Measurements from ENCODE around the gene PDSS2. TPM values are rescaled to one million over a fixed set of nuclear protein-coding genes. Genes with fewer than 3 reads are reported as not detected.

Gene PDSS2
- total RNA-seq, 2 experiments from 2014 or later = 12.8 to 15.4 TPM

GRCh38 chr6:107116931-107117330 lies 342.4 kb downstream of the PDSS2 start:
- Mint-ChIP-seq H3K9me3 (no peaks in the 10 kb centered on the region), H3K27ac (no peak overlapping the region), H3K4me3 (peak overlapping the region; percentile 80), H3K27me3 (peaks cover 23% of the 10 kb centered on the region), H3K4me1 (peaks cover 16% of the 10 kb centered on the region), H3K36me3 (no peaks in the 10 kb centered on the region)
- DNase-seq (no peak), ATAC-seq (ENCODE audit: low read depth) (no peak)
- POLR2A ChIA-PET = no interaction called here

- no peak for ATAC-seq (ENCODE audit: low read depth)
- DNase-seq = no peak
- H3K27me3 Mint-ChIP-seq = peaks cover 23% of the 10 kb centered on the region
- peak overlapping the region; percentile 80 for H3K4me3 Mint-ChIP-seq
- H3K4me1 Mint-ChIP-seq = peaks cover 16% of the 10 kb centered on the region
- no peaks in the 10 kb centered on the region for H3K36me3 Mint-ChIP-seq
- peak overlapping the region; percentile 54 for H3K27ac Mint-ChIP-seq
- no peaks in the 10 kb centered on the region for H3K9me3 Mint-ChIP-seq
- POLR2A ChIA-PET = interaction anchor here (1.1 to 1.5 kb wide), 3 partner anchors 9 to 541 kb away, joined by 3 to 8 read pairs (median 6); partner anchors contain the start of gene MTRES1
These were observed 343.0 kb downstream of the PDSS2 start for GRCh38 chr6:107116328-107116892.

GRCh38 chr6:107115695-107116327 lies 343.6 kb downstream of the PDSS2 start:
- Mint-ChIP-seq H3K9me3 (no peaks in the 10 kb centered on the region), H3K4me1 (peaks cover 14% of the 10 kb centered on the region), H3K4me3 (peak overlapping the region; percentile 80), H3K36me3 (no peaks in the 10 kb centered on the region), H3K27ac (peak overlapping the region; percentile 54), H3K27me3 (peaks cover 23% of the 10 kb centered on the region)
- POLR2A ChIA-PET = interaction anchor here (1.1 to 1.5 kb wide), 3 partner anchors 9 to 542 kb away, joined by 3 to 8 read pairs (median 6); partner anchors contain the start of gene MTRES1
- ATAC-seq (ENCODE audit: low read depth) (no peak), DNase-seq (peak; percentile 49)

GRCh38 chr6:107114926-107115694 lies 344.3 kb downstream of the PDSS2 start, which contains the start of gene BEND3:
Gene BEND3 (minus strand): TSS chr6:107115515. CDS start chr6:107099285, 16,230 bp downstream.
- Mint-ChIP-seq H3K4me1 (peaks cover 14% of the 10 kb centered on the region), H3K27ac (peak within 1 kb of the TSS; percentile 54), H3K4me3 (peak within 1 kb of the TSS; percentile 80), H3K27me3 (peaks cover 23% of the 10 kb centered on the region), H3K9me3 (no peaks in the 10 kb centered on the region), H3K36me3 (peaks cover 1% of the 10 kb centered on the region)
- ATAC-seq (ENCODE audit: low read depth) = peak; percentile 19
- DNase-seq = no peak
- POLR2A ChIA-PET = interaction anchor here (1.1 to 1.5 kb wide), 3 partner anchors 10 to 543 kb away, joined by 3 to 8 read pairs (median 6); partner anchors contain the start of gene MTRES1

GRCh38 chr6:107114213-107114925 lies 345.0 kb downstream of the PDSS2 start:
- no peaks in the 10 kb centered on the region for H3K9me3 Mint-ChIP-seq
- H3K4me1 Mint-ChIP-seq = peaks cover 14% of the 10 kb centered on the region

GRCh38 chr6:107110200-107110599 lies 349.2 kb downstream of the PDSS2 start:
- ATAC-seq (ENCODE audit: low read depth) (no peak), DNase-seq (no peak)
- POLR2A ChIA-PET = no interaction called here
- no peak overlapping the region for H3K4me3 Mint-ChIP-seq
- H3K27ac Mint-ChIP-seq = no peak overlapping the region
- H3K4me1 Mint-ChIP-seq = peaks cover 6% of the 10 kb centered on the region
- no peaks in the 10 kb centered on the region for H3K27me3 Mint-ChIP-seq
- H3K9me3 Mint-ChIP-seq = no peaks in the 10 kb centered on the region
- peaks cover 1% of the 10 kb centered on the region for H3K36me3 Mint-ChIP-seq

More at GRCh38 chr6:107114213-107114925, 345.0 kb downstream of the PDSS2 start:
- H3K4me3 Mint-ChIP-seq = peak overlapping the region; percentile 79
- peak; percentile 71 for ATAC-seq (ENCODE audit: low read depth)
- POLR2A ChIA-PET = interaction anchor here (0.6 to 1.5 kb wide), 4 partner anchors 50 to 1468 kb away, joined by 3 to 11 read pairs (median 4); partner anchors contain the start of gene MTRES1
- peaks cover 23% of the 10 kb centered on the region for H3K27me3 Mint-ChIP-seq
- peak overlapping the region; percentile 45 for H3K27ac Mint-ChIP-seq
- H3K36me3 Mint-ChIP-seq = peaks cover 1% of the 10 kb centered on the region
- peak; percentile 88 for DNase-seq

GRCh38 chr6:107108201-107108890 lies 351.0 kb downstream of the PDSS2 start:
- POLR2A ChIA-PET = no interaction called here
- H3K4me1 Mint-ChIP-seq = peaks cover 2% of the 10 kb centered on the region
- no peak for DNase-seq
- no peaks in the 10 kb centered on the region for H3K27me3 Mint-ChIP-seq
- no peaks in the 10 kb centered on the region for H3K9me3 Mint-ChIP-seq
- no peak overlapping the region for H3K27ac Mint-ChIP-seq
- H3K36me3 Mint-ChIP-seq = peaks cover 1% of the 10 kb centered on the region
- ATAC-seq (ENCODE audit: low read depth) = no peak
- H3K4me3 Mint-ChIP-seq = no peak overlapping the region

- peaks cover 1% of the 10 kb centered on the region for H3K36me3 Mint-ChIP-seq
These were observed 351.6 kb downstream of the PDSS2 start for GRCh38 chr6:107107791-107108190.

GRCh38 chr6:107106165-107106564 lies 353.2 kb downstream of the PDSS2 start:
- peaks cover 2% of the 10 kb centered on the region for H3K4me1 Mint-ChIP-seq
- POLR2A ChIA-PET = no interaction called here
- no peak overlapping the region for H3K27ac Mint-ChIP-seq
- DNase-seq (no peak), ATAC-seq (ENCODE audit: low read depth) (no peak)
- no peak overlapping the region for H3K4me3 Mint-ChIP-seq
- peaks cover 1% of the 10 kb centered on the region for H3K36me3 Mint-ChIP-seq
- H3K27me3 Mint-ChIP-seq = no peaks in the 10 kb centered on the region
- H3K9me3 Mint-ChIP-seq = no peaks in the 10 kb centered on the region

More at GRCh38 chr6:107107791-107108190, 351.6 kb downstream of the PDSS2 start:
- Mint-ChIP-seq H3K9me3 (no peaks in the 10 kb centered on the region), H3K27ac (no peak overlapping the region), H3K4me3 (no peak overlapping the region), H3K4me1 (peaks cover 2% of the 10 kb centered on the region), H3K27me3 (no peaks in the 10 kb centered on the region)
- POLR2A ChIA-PET = no interaction called here
- DNase-seq = no peak
- no peak for ATAC-seq (ENCODE audit: low read depth)

GRCh38 chr6:107105511-107106116 lies 353.8 kb downstream of the PDSS2 start:
- no peak overlapping the region for H3K4me3 Mint-ChIP-seq
- H3K4me1 Mint-ChIP-seq = peaks cover 2% of the 10 kb centered on the region
- H3K9me3 Mint-ChIP-seq = no peaks in the 10 kb centered on the region
- DNase-seq (no peak), ATAC-seq (ENCODE audit: low read depth) (no peak)
- POLR2A ChIA-PET = no interaction called here
- H3K27ac Mint-ChIP-seq = no peak overlapping the region
- no peaks in the 10 kb centered on the region for H3K27me3 Mint-ChIP-seq
- peaks cover 1% of the 10 kb centered on the region for H3K36me3 Mint-ChIP-seq

GRCh38 chr6:107103082-107103481 lies 356.3 kb downstream of the PDSS2 start:
- Mint-ChIP-seq H3K4me3 (no peak overlapping the region), H3K36me3 (no peaks in the 10 kb centered on the region), H3K27ac (no peak overlapping the region), H3K4me1 (peaks cover 5% of the 10 kb centered on the region), H3K27me3 (no peaks in the 10 kb centered on the region), H3K9me3 (no peaks in the 10 kb centered on the region)
- ATAC-seq (ENCODE audit: low read depth) = no peak
- DNase-seq = no peak
- POLR2A ChIA-PET = interaction anchor here (0.7 kb wide), 1 partner anchor 198 kb away, joined by 3 read pairs; no protein-coding TSS in a partner anchor
